ENCODE data around the gene SFPQ.
"Not testable (repeated sequence)": the region's sequence is repeated elsewhere in the genome, so short reads cannot be mapped to it uniquely, and the experiment has no call there.

Gene SFPQ

GRCh38 chr1:35192853-35193664, at the start of gene SFPQ:
TSS of gene SFPQ (minus strand) at chr1:35193145. CDS start at chr1:35193049, 96 bp downstream.
- DNase-seq (ENCODE audit: low spot score in 2 of 2), result peak; percentile 97 to 100
- H3K9me3 ChIP-seq, result 0 out of 2 replicates have a peak, but pooled peaks cover 4% of the 10 kb centered on the region
- H3K36me3 ChIP-seq (replicated peaks), result peaks cover 49% of the 10 kb centered on the region
- H3K4me3 ChIP-seq, result peak within 1 kb of the TSS; percentile 100
- in situ Hi-C loops (cut with MboI; ENCODE audit: low sequenced_read_pairs), result no loop called here
- peaks cover 20% of the 10 kb centered on the region for H3K4me1 ChIP-seq
- no peaks in the 10 kb centered on the region; the same call in 1 of the 2 replicates for H3K27me3 ChIP-seq (ENCODE audit: low read depth)

GRCh38 chr1:35236772-35237171, 43.8 kb upstream of the SFPQ start:
- DNase-seq (ENCODE audit: low spot score in 2 of 2); H3K4me1 ChIP-seq; H3K27me3 ChIP-seq (ENCODE audit: low read depth); H3K4me3 ChIP-seq; in situ Hi-C loops (cut with MboI; ENCODE audit: low sequenced_read_pairs); H3K36me3 ChIP-seq (replicated peaks); H3K9me3 ChIP-seq: not testable (repeated sequence)

- Histone ChIP-seq H3K27me3 (ENCODE audit: low read depth) (peaks cover 3% of the 10 kb centered on the region; the same call in 1 of the 2 replicates), H3K36me3 (replicated peaks) (no peaks in the 10 kb centered on the region), H3K4me1 (no peaks in the 10 kb centered on the region), H3K9me3 (no peaks in the 10 kb centered on the region), H3K4me3 (no peak overlapping the region)
- in situ Hi-C loops (cut with MboI; ENCODE audit: low sequenced_read_pairs), result no loop called here
- DNase-seq (ENCODE audit: low spot score in 2 of 2), result no peak
These were observed 38.3 kb upstream of the SFPQ start for GRCh38 chr1:35231287-35231686.

- Histone ChIP-seq H3K36me3 (replicated peaks) (no peaks in the 10 kb centered on the region), H3K4me1 (no peaks in the 10 kb centered on the region), H3K4me3 (no peak overlapping the region), H3K27me3 (ENCODE audit: low read depth) (no peaks in the 10 kb centered on the region), H3K9me3 (no peaks in the 10 kb centered on the region)
- in situ Hi-C loops (cut with MboI; ENCODE audit: low sequenced_read_pairs), result no loop called here
- no peak for DNase-seq (ENCODE audit: low spot score in 2 of 2)
These were observed 36.8 kb upstream of the SFPQ start for GRCh38 chr1:35229587-35230360.

GRCh38 chr1:35226546-35226945, 33.6 kb upstream of the SFPQ start:
- H3K36me3 ChIP-seq (replicated peaks), result no peaks in the 10 kb centered on the region
- no peaks in the 10 kb centered on the region for H3K9me3 ChIP-seq
- no peak overlapping the region for H3K4me3 ChIP-seq
- peaks cover 11% of the 10 kb centered on the region for H3K4me1 ChIP-seq
- in situ Hi-C loops (cut with MboI; ENCODE audit: low sequenced_read_pairs), result no loop called here
- no peak for DNase-seq (ENCODE audit: low spot score in 2 of 2)
- no peaks in the 10 kb centered on the region for H3K27me3 ChIP-seq (ENCODE audit: low read depth)

- Histone ChIP-seq H3K4me1 (peaks cover 15% of the 10 kb centered on the region), H3K4me3 (no peak overlapping the region), H3K9me3 (no peaks in the 10 kb centered on the region), H3K36me3 (replicated peaks) (no peaks in the 10 kb centered on the region), H3K27me3 (ENCODE audit: low read depth) (no peaks in the 10 kb centered on the region)
- in situ Hi-C loops (cut with MboI; ENCODE audit: low sequenced_read_pairs), result no loop called here
- no peak for DNase-seq (ENCODE audit: low spot score in 2 of 2)
These were observed 30.2 kb upstream of the SFPQ start for GRCh38 chr1:35223084-35223630.

GRCh38 chr1:35222322-35223083, 29.6 kb upstream of the SFPQ start:
- Histone ChIP-seq H3K4me3 (no peak overlapping the region), H3K9me3 (no peaks in the 10 kb centered on the region), H3K27me3 (ENCODE audit: low read depth) (no peaks in the 10 kb centered on the region), H3K36me3 (replicated peaks) (no peaks in the 10 kb centered on the region), H3K4me1 (peaks cover 15% of the 10 kb centered on the region)
- in situ Hi-C loops (cut with MboI; ENCODE audit: low sequenced_read_pairs), result no loop called here
- DNase-seq (ENCODE audit: low spot score in 2 of 2), result no peak

GRCh38 chr1:35220976-35221375, 28.0 kb upstream of the SFPQ start:
- peaks cover 15% of the 10 kb centered on the region for H3K4me1 ChIP-seq
- no peaks in the 10 kb centered on the region for H3K9me3 ChIP-seq
- H3K4me3 ChIP-seq, result no peak overlapping the region
- H3K36me3 ChIP-seq (replicated peaks), result no peaks in the 10 kb centered on the region
- in situ Hi-C loops (cut with MboI; ENCODE audit: low sequenced_read_pairs), result no loop called here
- peak; percentile 47 to 55 for DNase-seq (ENCODE audit: low spot score in 2 of 2)
- no peaks in the 10 kb centered on the region for H3K27me3 ChIP-seq (ENCODE audit: low read depth)

GRCh38 chr1:35215346-35215745, 22.4 kb upstream of the SFPQ start:
- Histone ChIP-seq H3K4me1 (no peaks in the 10 kb centered on the region; the same call in 1 of the 2 replicates), H3K27me3 (ENCODE audit: low read depth) (no peaks in the 10 kb centered on the region), H3K4me3 (no peak overlapping the region), H3K36me3 (replicated peaks) (no peaks in the 10 kb centered on the region), H3K9me3 (no peaks in the 10 kb centered on the region)
- DNase-seq (ENCODE audit: low spot score in 2 of 2), result no peak
- in situ Hi-C loops (cut with MboI; ENCODE audit: low sequenced_read_pairs), result no loop called here

GRCh38 chr1:35211120-35211414, 18.1 kb upstream of the SFPQ start:
- H3K9me3 ChIP-seq, result no peaks in the 10 kb centered on the region
- no peak for DNase-seq (ENCODE audit: low spot score in 2 of 2)
- no peak overlapping the region for H3K4me3 ChIP-seq
- in situ Hi-C loops (cut with MboI; ENCODE audit: low sequenced_read_pairs), result no loop called here
- H3K4me1 ChIP-seq, result no peaks in the 10 kb centered on the region; the same call in 1 of the 2 replicates
- no peaks in the 10 kb centered on the region for H3K36me3 ChIP-seq (replicated peaks)
- H3K27me3 ChIP-seq (ENCODE audit: low read depth), result no peaks in the 10 kb centered on the region

- no peak for DNase-seq (ENCODE audit: low spot score in 2 of 2)
- no peaks in the 10 kb centered on the region for H3K36me3 ChIP-seq (replicated peaks)
- in situ Hi-C loops (cut with MboI; ENCODE audit: low sequenced_read_pairs), result no loop called here
- no peaks in the 10 kb centered on the region for H3K27me3 ChIP-seq (ENCODE audit: low read depth)
- H3K4me3 ChIP-seq, result no peak overlapping the region
- no peaks in the 10 kb centered on the region; the same call in 1 of the 2 replicates for H3K4me1 ChIP-seq
- H3K9me3 ChIP-seq, result no peaks in the 10 kb centered on the region
These were observed 17.6 kb upstream of the SFPQ start for GRCh38 chr1:35210321-35211119.

- H3K27me3 ChIP-seq (ENCODE audit: low read depth), result no peaks in the 10 kb centered on the region
- no peak overlapping the region for H3K4me3 ChIP-seq
- peaks cover 3% of the 10 kb centered on the region; the same call in 1 of the 2 replicates for H3K4me1 ChIP-seq
- no peaks in the 10 kb centered on the region for H3K36me3 ChIP-seq (replicated peaks)
- no peak for DNase-seq (ENCODE audit: low spot score in 2 of 2)
- no peaks in the 10 kb centered on the region for H3K9me3 ChIP-seq
- in situ Hi-C loops (cut with MboI; ENCODE audit: low sequenced_read_pairs), result no loop called here
These were observed 10.3 kb upstream of the SFPQ start for GRCh38 chr1:35203295-35203694.
